HCT116 (cell line): ENCODE data around the gene TOMM70. TPM values are rescaled to one million over a fixed set of nuclear protein-coding genes. Genes with fewer than 3 reads are reported as not detected.

ENCODE experiments used
- ATAC-seq: fragments of 200-7000 bp; cut with Tn5 transposase; 2 replicates; pipeline ENCODE4 v1.9.1; 2020; ENCODE audit warnings: mild to moderate bottlenecking, moderate library complexity
- BruUV-seq: library from RNA; stranded (reverse); fragments of 400-500 nt; replicated peaks from 2 replicates; lab custom pipeline; 2021; lab: Mats Ljungman, UMichigan
- CTCF ChIA-PET: fragments of 300-600 bp; sonication (Branson Sonifier 250); formaldehyde crosslinking; loops from one replicate; lab custom pipeline; 2021; ENCODE audit warnings: antibody characterized with exemption; lab: Charles Lee
- POLR2A ChIA-PET: fragments of 300-600, 350-600 bp; sonication (Branson Sonifier 250); formaldehyde crosslinking; loops from one replicate; lab custom pipeline; 2021; ENCODE audit warnings: antibody characterized with exemption; lab: Charles Lee
- RAD21 ChIA-PET, 2 experiments: fragments of 300-600 bp; sonication (Branson Sonifier 250); formaldehyde crosslinking; loops; one replicate each; lab custom pipeline; 2023; ENCODE audit warnings: low total read pairs in 2 of 2; ENCODE audit not compliant: uncharacterized antibody in 2 of 2, unreplicated experiment in 2 of 2, low non-redundant PET in 1 of 2; lab: Charles Lee
- DNase-seq: peaks from one replicate; pipeline ENCODE4 v3.0.0-alpha.2; 2010; ENCODE audit warnings: low read depth, low spot score
- H2AFZ ChIP-seq: fragments of 200-600 bp; shearing (Covaris generic), sonication (generic); 2 replicates; pipeline ENCODE4 v1.6.1; 2017; ENCODE audit warnings: low read depth, mixed run types, mixed read lengths, antibody characterized with exemption, low read length; ENCODE audit not compliant: poor library complexity, severe bottlenecking
- H3K27ac ChIP-seq: 2 replicates; pipeline ENCODE4 v1.5.1; 2012; ENCODE audit warnings: low read depth, low read length
- H3K27me3 ChIP-seq: fragments of 200-600 bp; sonication (generic); 2 replicates; pipeline ENCODE4 v1.6.1; 2016; ENCODE audit warnings: mixed run types, low read length, mixed read lengths; ENCODE audit not compliant: insufficient read depth
- H3K36me3 ChIP-seq, 2 experiments: fragments of 200-500 bp in 1 of 2; fragments of 200-600 bp in 1 of 2; sonication (Bioruptor generic) in 1 of 2; sonication (generic) in 1 of 2; 2 replicates each; pipeline versions ENCODE4 v1.5.1 to v1.6.1; 2014 to 2016; ENCODE audit warnings: low read length in 2 of 2, inconsistent platforms in 1 of 2, mixed read lengths in 1 of 2, mixed run types in 1 of 2; ENCODE audit not compliant: insufficient read depth in 2 of 2, control insufficient read depth in 1 of 2
- H3K4me1 ChIP-seq, 2 experiments: fragments of 200-600 bp in 1 of 2; sonication (generic) in 1 of 2; 2 replicates each; pipeline versions ENCODE4 v1.5.1 to v1.6.1; 2012 to 2017; ENCODE audit warnings: low read length in 2 of 2, inconsistent platforms in 1 of 2, mild to moderate bottlenecking in 1 of 2, mixed read lengths in 1 of 2, mixed run types in 1 of 2, moderate library complexity in 1 of 2; ENCODE audit not compliant: insufficient read depth in 2 of 2, control insufficient read depth in 1 of 2
- H3K4me2 ChIP-seq: fragments of 200-600 bp; sonication (generic); 2 replicates; pipeline ENCODE4 v1.6.1; 2017; ENCODE audit warnings: mixed run types, low read length, mixed read lengths
- H3K4me3 ChIP-seq, 2 experiments: fragments of 200-600 bp in 1 of 2; sonication (generic) in 1 of 2; replicated peaks in 1 of 2; 2 replicates each; pipeline ENCODE4 v1.5.1; 2011 to 2016; ENCODE audit warnings: low read length in 2 of 2, control low read depth in 1 of 2, low read depth in 1 of 2, mild to moderate bottlenecking in 1 of 2, mixed read lengths in 1 of 2, mixed run types in 1 of 2
- H3K79me2 ChIP-seq: fragments of 200-600 bp; sonication (generic); 2 replicates; pipeline ENCODE4 v1.6.1; 2017; ENCODE audit warnings: mild to moderate bottlenecking, mixed run types, low read length, moderate library complexity, mixed read lengths; ENCODE audit not compliant: insufficient read depth
- H3K9ac ChIP-seq: fragments of 200-600 bp; sonication (generic); 2 replicates; pipeline ENCODE4 v1.6.1; 2016; ENCODE audit warnings: low read length, mixed read lengths
- H3K9me2 ChIP-seq: fragments of 200-600 bp; sonication (generic), shearing (Covaris generic); 2 replicates; pipeline ENCODE4 v1.6.1; 2017; ENCODE audit warnings: mixed run types, mild to moderate bottlenecking, moderate library complexity; ENCODE audit not compliant: insufficient read depth
- H3K9me3 ChIP-seq, 2 experiments: fragments of 200-500 bp in 1 of 2; fragments of 200-600 bp in 1 of 2; sonication (Bioruptor generic) in 1 of 2; sonication (generic) in 1 of 2; 2 replicates each; pipeline ENCODE4 v1.6.1; 2014 to 2017; ENCODE audit warnings: low read length in 2 of 2, mixed read lengths in 2 of 2, inconsistent platforms in 1 of 2, low read depth in 1 of 2, mild to moderate bottlenecking in 1 of 2, mixed run types in 1 of 2, moderate library complexity in 1 of 2; ENCODE audit not compliant: control insufficient read depth in 1 of 2, insufficient read depth in 1 of 2
- H4K20me1 ChIP-seq: fragments of 200-600 bp; sonication (generic), shearing (Covaris generic); 2 replicates; pipeline ENCODE4 v1.6.1; 2017; ENCODE audit warnings: mixed run types, mild to moderate bottlenecking, moderate library complexity; ENCODE audit not compliant: insufficient read depth
- EZH2 ChIP-seq: fragments of 200-600 bp; sonication (generic); IDR thresholded peaks from 2 replicates; pipeline ENCODE4 v1.6.1; 2017; ENCODE audit warnings: antibody characterized with exemption, mixed run types
- EZH2phosphoT487 ChIP-seq: fragments of 200-600 bp; IDR thresholded peaks from 2 replicates; pipeline ENCODE4 v1.6.1; 2018; ENCODE audit warnings: antibody characterized with exemption, borderline replicate concordance
- JUND ChIP-seq: IDR thresholded peaks from 2 replicates; pipeline ENCODE4 v1.6.1; 2012
- SP1 ChIP-seq: IDR thresholded peaks from 2 replicates; pipeline ENCODE4 v1.6.1; 2012; ENCODE audit warnings: low read depth
- intact Hi-C: fragments of 100-400 bp; cut with micrococcal nuclease; formaldehyde crosslinking; loops from 2 replicates; pipeline ENCODE4 v1.10.0; 2022
- total RNA-seq: library from RNA; stranded (reverse); gene quantifications from one replicate; pipeline ENCODE4 v1.2.1, GENCODE V29; 2021; ENCODE audit not compliant: unreplicated experiment

Gene TOMM70
- total RNA-seq, 1 experiment from 2014 or later: 54.9 TPM

DNA sequence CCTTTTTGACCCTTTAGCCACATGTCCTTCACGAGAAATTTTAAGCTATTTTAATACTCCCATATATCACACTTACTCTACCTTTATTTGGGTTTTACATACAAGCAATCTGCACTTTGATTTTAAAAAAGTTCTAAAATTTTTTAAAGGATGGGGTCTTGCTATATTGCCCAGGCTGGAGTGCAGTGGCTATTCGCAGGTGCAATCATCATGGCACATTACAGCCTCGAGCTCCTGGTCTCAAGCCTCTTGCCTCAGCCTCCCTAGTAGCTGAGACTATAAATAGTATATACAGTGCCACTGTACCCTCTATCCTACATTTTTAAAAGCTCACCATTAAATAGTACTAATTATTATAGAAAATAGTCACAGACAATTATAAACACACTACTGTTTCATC is 36.5 kb downstream of the TOMM70 start:
- no peak for TF ChIP-seq EZH2
- no peaks in the 10 kb centered on the region for H3K79me2 ChIP-seq
- no peak for ATAC-seq
- no peaks in the 10 kb centered on the region for H3K27me3 ChIP-seq
- H4K20me1 ChIP-seq: no peaks in the 10 kb centered on the region
- H3K9ac ChIP-seq: no peak overlapping the region
- no peak overlapping the region for H3K27ac ChIP-seq
- POLR2A ChIA-PET: no interaction called here
- H3K4me2 ChIP-seq: no peak overlapping the region
- RAD21 ChIA-PET: no interaction called here
- no peaks in the 10 kb centered on the region for H3K4me1 ChIP-seq
- H3K36me3 ChIP-seq: peaks cover 9 to 41% of the 10 kb centered on the region in 2 experiments; a peak in 3 of 4 replicates
- no peaks in the 10 kb centered on the region for H3K9me3 ChIP-seq
- CTCF ChIA-PET: no interaction called here
- intact Hi-C loops: no loop called here
- BruUV-seq: no TSS peak
- no peaks in the 10 kb centered on the region for H3K9me2 ChIP-seq
- no peak for DNase-seq
- no peak overlapping the region for H3K4me3 ChIP-seq
- H2AFZ ChIP-seq: no peak overlapping the region

DNA sequence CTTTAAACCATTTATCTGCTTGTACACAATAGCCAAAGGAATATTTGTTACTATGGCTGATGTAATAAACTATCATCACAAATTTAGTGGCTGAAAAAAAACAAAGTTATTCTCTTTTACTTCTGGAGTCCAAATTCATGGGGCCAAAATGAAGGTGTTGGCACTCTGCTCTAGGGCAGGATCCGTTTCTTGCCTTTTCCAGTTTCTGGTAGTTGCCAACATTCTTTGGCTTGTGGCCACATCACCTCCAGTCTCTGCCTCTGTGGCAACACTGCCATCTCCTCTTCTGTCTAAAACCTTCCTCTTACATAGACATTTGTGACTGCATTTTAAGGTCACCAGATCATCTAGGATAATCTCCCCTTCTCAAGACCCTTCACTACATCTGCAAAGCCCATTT is 39.0 kb downstream of the TOMM70 start:
- H3K79me2 ChIP-seq: no peaks in the 10 kb centered on the region
- no peaks in the 10 kb centered on the region for H4K20me1 ChIP-seq
- CTCF ChIA-PET: no interaction called here
- BruUV-seq: no TSS peak
- no peaks in the 10 kb centered on the region for H3K4me1 ChIP-seq
- POLR2A ChIA-PET: no interaction called here
- H3K27me3 ChIP-seq: no peaks in the 10 kb centered on the region
- no peak overlapping the region for H2AFZ ChIP-seq
- ATAC-seq (no peak), DNase-seq (no peak)
- H3K4me2 ChIP-seq: no peak overlapping the region
- no peak overlapping the region for H3K4me3 ChIP-seq
- no peak overlapping the region for H3K9ac ChIP-seq
- H3K9me3 ChIP-seq: no peaks in the 10 kb centered on the region
- intact Hi-C loops: no loop called here
- H3K36me3 ChIP-seq: peaks cover 7 to 38% of the 10 kb centered on the region in 2 experiments; a peak in 2 of 4 replicates
- RAD21 ChIA-PET: no interaction called here
- no peak overlapping the region for H3K27ac ChIP-seq
- no peak for TF ChIP-seq EZH2phosphoT487
- no peak for TF ChIP-seq JUND
- TF ChIP-seq EZH2: no peak
- no peak for TF ChIP-seq SP1
- no peaks in the 10 kb centered on the region for H3K9me2 ChIP-seq
